HG03460 (cell line): ENCODE measurements around the gene PF4V1.

ENCODE experiments used
- ATAC-seq: cut with Tn5 transposase; IDR thresholded peaks from one replicate; pipeline ENCODE4 v1.9.1; 2021; ENCODE audit not compliant: unreplicated experiment

Gene PF4V1, protein sequence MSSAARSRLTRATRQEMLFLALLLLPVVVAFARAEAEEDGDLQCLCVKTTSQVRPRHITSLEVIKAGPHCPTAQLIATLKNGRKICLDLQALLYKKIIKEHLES

DNA sequence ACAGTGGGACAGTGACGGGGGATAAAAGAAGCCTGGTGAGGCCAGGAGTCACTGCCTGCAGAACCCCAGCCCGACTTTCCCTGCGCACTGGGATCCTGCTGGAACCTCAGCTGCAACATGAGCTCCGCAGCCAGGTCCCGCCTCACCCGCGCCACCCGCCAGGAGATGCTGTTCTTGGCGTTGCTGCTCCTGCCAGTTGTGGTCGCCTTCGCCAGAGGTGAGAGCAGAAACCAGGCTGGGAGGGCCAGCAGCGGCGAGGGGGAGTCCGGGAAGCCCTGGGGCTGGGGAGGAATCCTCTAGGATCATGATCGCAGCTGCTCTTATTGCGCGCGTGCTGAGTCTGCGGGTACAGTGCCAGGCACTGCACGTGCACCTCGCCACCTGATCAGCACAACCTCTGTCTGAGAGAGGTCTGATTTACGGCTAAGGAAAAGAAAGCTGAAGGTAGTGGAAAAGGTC lies at the start of gene PF4V1:
Gene PF4V1 (plus strand): TSS at position 51 of the 459 bp plus-strand sequence. CDS start 67 bp downstream, at position 118.
- no peak for ATAC-seq

DNA sequence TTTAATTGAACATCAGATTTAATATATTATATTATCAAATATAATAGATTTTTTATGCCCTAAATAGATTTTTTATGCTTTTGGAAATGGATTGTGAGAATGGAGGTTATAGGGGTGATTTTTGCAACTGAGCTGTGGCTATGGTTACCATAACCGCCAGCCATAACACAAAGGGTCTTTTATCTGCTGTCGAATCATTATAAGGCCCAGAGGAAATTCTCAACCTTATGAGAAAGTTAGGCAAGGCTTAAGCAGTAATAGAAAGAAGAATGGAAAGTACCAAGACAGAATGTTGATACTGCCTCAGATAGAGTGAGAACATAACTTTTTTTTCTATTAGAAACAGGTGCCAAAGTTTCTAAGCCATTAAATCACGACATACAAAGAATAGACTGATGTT lies 42.9 kb upstream of the PF4V1 start:
- ATAC-seq = no peak

DNA sequence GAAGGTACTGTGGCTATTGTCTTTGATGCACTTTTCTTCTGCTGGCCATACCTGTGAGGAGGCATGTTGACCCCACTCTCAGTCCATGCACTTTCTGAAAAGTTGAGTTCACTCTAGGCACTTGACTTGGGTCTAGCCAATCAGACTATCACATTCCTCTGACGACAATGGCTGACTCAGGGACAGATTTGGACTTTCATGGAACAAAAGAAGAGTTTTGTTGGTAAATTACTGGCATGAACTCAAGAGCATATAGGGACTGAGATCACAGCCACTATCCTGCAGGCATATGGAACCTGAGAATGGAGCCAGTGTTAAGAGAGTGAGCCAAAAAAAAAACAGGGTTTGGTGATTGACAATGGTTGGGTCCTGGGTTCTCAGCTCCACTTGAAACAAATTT lies 41.3 kb upstream of the PF4V1 start:
- no peak for ATAC-seq

DNA sequence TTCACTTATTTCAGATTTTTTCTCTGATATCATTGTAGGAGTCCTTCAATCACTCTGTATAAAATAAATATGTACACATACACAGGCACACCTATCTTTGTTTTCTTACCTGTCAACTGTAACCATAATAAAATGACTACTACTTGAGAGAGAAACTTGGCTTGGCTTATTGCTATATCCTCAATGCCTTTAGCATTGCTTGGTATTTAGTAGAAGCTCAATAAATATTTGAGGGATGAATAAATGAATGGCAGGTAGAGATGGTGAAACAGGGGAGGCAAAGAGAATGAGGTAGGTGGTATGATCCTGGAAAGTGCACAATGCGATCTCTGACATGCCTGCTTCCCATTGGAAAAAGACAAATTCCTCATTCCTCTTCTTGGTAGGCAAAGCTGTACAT lies 38.4 kb upstream of the PF4V1 start:
- no peak for ATAC-seq

DNA sequence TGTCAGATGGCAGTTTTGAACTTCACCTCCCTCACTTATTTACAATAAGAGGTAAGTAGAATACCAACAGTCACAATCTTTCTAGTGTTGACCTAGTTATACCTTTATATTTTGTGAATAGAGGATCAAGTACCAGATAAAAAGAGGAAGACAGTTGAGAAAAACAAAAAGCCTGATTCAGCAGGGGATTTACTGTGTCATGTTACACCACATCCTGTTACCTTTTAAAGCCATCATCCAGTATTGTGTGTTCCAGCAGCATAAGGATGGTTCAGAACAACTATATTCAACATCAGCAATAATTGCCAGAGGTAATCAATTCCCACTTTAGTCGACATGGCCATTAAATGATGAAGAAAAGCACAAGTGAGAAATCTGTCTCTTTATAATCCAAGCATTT lies 38.0 kb upstream of the PF4V1 start:
- ATAC-seq = no peak

DNA sequence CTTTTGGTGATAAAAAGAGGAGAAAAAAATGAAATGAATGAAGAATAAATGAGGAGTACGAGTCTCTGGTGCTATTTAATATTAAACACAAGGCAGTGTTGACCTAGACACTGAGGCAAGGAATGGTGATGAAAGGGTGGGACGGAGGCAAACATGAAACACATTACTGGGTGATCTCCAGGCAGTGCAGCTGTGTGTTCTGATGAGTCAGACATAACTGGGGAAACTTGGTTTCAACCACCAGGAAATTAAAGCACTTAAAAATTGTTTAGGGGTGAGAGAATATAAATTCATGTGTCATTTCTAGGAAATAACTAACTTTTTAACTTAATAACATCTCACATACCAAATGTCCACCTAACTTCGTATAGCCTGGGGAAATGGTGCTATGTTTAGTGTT lies 36.3 kb upstream of the PF4V1 start:
- no peak for ATAC-seq

DNA sequence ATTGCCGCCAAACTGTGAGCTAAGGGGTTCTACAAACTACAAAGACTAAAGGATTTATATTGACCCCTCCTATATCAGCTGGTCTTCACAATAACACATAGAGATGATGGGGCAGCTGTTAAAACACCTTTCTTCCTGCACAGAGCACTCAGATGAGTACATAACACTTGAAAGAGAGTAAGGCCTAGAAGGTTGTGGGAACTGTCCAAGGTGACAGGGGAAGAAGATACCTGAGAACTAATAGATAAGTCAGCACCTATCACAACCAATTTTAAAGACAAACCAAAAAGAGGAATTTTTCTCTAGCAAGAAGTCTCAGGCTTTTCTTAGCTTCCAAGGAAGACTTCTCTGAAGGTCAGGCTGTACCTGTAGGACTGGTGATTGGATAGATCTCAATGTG lies 35.8 kb upstream of the PF4V1 start:
- no peak for ATAC-seq

DNA sequence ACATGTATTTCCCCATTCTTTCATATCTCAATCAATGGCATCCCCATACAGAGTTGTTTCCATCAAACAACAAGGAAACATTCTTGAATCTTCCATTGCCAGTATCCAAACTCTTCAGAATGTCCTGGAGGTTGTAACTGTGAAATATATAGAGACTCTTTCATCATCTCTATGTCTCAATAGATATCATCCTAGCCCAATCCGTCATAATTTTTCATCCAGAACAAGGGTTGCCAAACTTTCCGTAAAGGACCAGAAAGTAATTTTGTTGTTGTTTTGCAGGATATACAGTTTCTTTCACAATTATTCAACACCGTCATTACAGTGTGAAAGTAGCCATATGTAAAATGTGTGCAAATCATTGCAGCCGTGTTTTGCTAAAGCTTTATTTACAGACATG lies 31.8 kb upstream of the PF4V1 start:
- no peak for ATAC-seq

DNA sequence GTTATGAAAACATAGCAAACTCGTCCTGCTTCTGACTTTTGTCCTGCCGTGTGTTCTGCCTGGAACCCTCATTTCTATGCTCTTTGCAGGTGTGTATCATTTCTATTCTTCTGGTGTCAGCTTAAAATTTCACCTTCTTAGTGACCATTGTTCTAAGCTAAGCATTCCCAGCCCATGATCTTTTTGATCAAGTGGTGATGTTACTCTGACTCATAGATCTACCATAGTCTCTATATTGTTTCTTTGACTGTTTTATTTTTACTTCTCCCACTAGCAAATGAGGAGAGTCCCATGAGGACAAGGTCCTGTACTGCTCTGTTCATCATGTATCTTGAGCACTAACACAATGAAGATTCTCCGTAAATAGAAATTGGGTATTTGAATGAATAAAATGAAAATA lies 30.7 kb upstream of the PF4V1 start:
- no peak for ATAC-seq

DNA sequence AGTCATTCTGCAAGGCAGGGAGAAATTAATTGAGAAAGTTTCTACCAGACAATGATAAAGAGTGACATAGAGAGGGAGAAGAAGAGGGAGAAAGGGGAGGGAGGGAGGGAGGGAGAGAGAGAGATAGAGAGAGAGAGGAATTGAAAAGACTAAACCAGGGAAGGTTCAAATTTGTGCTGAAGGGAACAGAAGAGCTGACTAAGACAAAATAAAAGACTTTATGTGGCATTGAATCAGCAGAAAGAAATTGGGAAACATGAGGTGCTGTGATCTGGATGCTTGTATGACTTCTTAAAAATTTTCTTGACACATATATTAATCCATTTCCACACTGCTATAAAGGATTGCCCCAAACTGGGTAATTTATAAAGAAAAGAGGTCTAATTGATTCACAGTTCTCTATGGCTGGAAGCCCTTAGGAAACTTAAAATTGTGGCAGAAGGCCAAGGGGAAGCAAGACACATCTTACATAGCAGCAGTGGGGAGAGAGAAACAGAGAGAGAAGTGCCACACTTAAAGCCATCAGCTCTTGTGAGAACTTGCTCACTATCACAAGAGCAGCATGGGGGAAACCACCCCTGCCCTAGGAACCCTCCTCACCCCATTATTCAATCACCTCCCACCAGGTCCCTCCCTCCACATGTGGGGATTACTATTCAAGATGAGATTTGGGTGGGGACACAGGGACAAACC lies 30.1 kb upstream of the PF4V1 start:
- no peak for ATAC-seq

DNA sequence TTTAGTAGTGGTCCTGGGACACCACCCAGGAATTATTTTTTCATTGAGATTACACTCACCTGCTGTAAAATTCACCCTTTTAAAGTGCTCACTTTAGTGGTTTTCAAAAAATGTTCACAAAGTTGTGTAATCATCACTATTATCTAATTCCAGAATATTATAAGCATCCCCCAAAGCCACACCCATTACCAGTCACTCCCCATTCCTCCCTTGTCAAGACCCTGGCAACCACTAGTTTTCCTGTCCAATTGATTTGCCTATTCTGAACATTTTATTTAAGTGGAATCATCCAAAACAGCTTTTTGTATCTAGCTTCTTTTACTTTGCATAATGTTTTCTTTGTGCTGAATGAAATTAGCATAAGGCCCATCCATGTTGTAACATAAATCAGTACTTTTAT lies 29.3 kb upstream of the PF4V1 start:
- ATAC-seq = no peak

DNA sequence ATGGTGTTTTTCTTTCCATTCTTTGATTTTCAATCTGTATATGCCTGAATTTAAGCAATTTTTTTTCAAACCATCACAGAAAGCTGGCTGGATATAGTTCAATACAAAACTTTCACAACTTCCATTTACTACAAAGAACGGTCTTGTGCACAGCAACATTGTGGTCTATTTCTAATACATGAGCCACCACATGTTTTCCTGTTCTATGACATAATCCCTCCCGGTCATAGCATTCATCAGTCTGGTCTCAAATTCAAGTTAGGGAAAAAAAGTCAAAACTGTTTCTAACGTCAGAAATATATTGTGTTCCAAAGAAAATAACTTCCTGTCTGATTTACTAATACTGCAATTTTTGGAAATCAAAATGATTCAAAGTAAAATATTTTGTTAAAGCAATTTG lies 24.1 kb upstream of the PF4V1 start:
- ATAC-seq = no peak

DNA sequence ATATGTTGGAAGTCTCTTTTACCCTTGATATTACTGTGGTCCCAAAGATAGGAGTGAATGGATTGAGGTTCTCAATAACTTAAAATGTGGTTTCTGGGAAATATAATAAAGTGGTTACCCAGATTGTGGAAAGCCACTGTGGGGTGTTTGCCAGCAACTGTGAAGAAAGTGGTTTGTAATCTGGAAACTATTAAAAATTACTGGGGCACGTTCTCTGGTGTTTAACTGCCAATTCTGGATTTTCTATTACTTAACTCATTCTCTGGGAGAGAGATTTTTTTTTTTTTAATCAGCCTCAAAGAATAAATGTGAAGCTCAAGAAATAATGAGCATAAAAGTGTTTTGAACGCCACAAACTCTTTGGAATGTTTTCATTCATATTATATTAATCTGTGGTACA lies 21.5 kb upstream of the PF4V1 start:
- no peak for ATAC-seq

DNA sequence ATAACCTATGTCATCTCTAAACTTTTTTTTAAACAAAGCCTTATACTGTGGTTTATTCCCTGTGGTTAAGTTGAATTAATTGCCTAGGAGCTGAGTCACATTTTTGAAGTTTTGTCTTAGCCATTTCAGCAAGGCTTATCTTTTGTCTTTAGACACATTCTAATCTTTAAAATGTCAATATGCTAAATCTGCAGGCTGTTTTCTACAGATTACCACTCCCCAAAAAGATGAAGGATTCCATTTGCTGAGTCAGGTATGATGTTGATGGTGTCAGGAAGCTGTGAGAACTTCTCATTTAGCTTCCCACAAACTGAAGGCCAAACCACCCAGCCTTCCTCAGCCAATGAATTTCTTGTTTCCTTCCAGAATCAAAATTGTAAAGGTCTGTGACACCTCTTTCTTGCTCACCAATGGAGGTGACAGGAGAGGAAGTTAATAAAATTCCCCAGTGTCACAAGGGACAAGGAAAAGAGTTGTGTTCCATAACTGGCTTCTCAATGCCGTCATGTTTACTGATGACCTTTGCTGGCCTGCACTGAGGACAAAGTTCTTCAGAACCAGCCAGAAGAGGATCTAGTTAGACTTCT lies 20.4 kb upstream of the PF4V1 start:
- no peak for ATAC-seq

DNA sequence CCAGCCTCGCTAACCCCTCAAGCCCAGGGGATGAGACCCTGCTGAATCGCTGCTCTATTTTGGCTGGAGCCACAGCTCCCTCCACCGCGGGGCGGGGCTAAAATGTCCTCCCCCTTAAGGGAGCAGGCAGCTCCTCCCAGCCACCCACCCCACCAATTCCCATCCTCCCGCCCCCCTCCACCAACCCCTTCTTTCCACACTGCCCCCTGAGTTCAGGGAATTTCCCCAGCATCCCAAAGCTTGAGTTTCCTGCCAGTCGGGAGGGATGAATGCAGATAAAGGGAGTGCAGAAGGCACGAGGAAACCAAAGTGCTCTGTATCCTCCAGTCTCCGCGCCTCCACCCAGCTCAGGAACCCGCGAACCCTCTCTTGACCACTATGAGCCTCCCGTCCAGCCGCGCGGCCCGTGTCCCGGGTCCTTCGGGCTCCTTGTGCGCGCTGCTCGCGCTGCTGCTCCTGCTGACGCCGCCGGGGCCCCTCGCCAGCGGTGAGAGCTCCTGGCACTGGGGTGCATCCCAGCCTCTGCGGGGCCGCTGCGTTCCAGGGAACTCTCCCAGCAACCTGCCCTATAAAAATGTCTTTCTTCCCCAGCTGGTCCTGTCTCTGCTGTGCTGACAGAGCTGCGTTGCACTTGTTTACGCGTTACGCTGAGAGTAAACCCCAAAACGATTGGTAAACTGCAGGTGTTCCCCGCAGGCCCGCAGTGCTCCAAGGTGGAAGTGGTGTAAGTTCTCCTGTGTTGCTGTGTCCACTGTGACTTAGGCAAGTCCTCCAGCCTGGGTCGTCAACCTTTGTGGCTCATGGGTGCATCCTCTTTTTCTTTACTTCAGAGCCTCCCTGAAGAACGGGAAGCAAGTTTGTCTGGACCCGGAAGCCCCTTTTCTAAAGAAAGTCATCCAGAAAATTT lies 16.5 kb upstream of the PF4V1 start, which contains the start of gene CXCL6:
Gene CXCL6 (plus strand): TSS at position 306 of the 907 bp plus-strand sequence. CDS start 73 bp downstream, at position 379.
- ATAC-seq = no peak

DNA sequence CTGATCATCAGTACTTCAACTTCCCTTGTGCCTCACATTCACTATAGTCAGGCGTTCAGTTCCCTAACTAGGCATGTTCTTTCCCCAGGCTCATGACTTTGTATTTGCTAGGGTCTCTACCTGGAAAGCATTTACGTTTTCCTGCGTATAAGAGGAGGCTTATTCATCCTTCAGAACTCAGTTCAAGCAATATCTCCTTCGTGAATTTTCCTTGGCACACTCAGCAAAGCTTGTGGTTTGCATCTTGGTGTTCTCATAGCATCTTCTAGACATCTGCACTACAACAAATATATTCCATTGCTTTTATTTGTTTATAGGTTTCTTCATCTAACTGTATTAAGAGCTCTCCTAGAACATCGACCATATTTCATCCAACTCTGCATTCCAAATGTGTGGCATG lies 14.0 kb upstream of the PF4V1 start:
- ATAC-seq = no peak

DNA sequence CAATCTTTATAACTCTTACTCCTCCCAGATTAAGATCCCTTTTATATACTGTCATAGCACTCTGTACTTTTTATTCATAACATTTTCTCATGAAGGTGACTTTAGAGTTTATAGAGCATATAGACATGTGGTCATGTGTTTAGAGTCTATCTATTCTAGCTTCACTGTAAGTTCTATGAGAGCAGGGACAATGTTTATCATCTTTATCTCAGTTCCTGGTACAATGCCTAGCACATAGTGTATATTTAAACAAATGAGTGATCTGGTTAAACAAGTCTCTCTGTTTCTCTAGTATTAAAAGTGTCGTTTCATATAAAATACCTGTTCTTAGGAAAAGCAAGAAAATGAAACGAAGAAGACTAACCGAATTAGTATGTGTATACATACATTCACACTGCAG lies 13.4 kb upstream of the PF4V1 start:
- ATAC-seq = no peak

DNA sequence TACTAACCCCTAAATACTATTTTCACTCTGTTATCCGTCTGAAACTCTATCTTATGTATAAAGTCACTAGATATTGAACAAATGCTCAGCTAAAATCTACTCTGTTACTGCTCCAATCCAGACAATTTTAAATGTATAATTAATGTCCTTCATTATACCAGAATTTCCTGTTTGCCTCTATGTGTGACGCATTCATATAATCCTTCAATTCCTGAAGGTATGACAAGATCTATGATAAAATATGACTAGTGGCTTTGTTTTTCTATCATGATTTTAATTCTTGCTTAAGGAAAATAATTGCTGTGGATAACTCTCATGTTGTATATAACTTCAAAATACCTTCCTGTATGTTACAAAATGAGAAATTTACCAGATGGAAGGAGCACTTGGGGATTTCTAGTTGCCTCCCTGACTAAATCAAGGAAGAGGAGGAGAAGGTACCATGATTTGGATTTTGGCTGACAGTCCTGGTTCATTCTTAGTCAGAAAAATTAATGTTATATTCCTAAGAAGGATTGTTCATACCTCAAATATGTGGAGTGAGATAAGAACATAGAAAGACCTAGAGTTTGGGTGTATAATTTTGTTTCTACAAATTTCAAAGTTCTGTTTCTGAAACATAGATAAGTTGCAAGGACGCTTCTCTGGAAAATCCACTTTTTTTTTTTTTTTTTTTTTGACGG lies 11.7 kb upstream of the PF4V1 start:
- no peak for ATAC-seq

DNA sequence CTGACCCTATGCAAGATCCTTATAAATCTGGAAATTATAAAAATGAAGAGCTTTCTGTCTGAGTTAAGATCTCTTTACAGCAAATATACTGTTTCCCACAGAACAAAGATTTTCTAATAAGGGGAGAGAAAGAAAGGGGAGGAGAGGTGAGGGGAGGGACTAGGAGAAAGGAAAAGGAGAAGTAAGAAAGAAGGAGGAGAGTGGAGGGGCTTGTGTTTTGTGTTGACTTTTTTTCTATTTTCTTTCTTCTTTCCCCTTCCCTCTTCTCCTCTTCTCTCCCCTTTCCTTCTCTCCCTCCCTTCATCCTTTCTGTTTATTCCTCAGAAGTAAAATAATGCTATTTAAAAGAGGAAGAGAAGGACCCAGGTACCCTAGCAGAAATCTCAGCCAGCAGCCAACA lies 10.4 kb upstream of the PF4V1 start:
- ATAC-seq = no peak

DNA sequence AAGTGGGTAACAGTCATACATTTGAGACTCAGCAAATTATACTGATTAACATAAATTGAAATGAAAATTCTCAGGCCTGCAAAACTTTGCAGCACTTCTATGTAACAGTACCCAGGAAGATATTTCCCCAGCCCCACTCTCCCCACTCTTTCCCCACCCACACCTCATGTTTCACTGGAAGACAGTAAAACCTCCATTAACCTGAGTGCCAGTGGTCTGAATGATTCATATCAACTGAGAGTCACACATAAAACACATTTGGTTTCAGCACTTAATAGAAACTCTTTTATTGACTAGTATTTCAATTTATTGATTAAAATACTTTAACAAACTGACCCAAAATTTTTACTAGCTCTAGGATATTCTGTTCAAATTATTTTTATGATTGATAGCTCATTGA lies 9.7 kb upstream of the PF4V1 start:
- ATAC-seq = no peak

DNA sequence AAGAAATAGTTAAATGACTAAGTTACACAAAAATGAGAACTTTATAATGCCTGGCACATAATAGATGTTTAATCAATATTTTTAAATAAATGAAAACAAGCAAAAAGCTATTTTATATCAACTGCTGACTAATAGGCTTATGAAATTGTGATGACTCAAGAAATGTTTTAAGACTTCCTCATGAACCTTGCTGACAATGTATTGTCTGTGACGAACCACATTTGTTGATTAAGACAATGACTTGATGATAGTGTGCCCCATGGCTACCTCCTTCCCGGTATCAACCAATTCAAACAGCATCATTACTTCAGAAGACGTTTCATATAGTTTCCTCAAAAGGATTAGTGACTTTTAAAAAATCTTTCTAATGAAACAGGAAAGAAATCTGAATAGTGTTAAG lies 8.8 kb upstream of the PF4V1 start:
- no peak for ATAC-seq
